CD14-positive monocyte (primary cell): ENCODE measurements around the gene HSPA12A. TPM values are rescaled to one million over a fixed set of nuclear protein-coding genes. Genes with fewer than 3 reads are reported as not detected.

Source experiments
- DNase-seq, 3 donors: peaks; one replicate each; pipeline ENCODE4 v3.0.0-alpha.2; 2011 to 2022
- H2AFZ ChIP-seq: 2 replicates; pipeline ENCODE4 v1.6.0; 2012; ENCODE audit warnings: mild to moderate bottlenecking, low read depth, low read length, inconsistent platforms; ENCODE audit not compliant: insufficient read depth, poor library complexity, severe bottlenecking
- H3K27ac ChIP-seq, 2 donors: 1 replicate in 1 of 2; 2 replicates in 1 of 2; pipeline ENCODE4 v1.5.1; 2012 to 2013; ENCODE audit warnings: low read length in 2 of 2, control low read depth in 1 of 2, inconsistent platforms in 1 of 2, low read depth in 1 of 2, mild to moderate bottlenecking in 1 of 2
- H3K27me3 ChIP-seq, 2 donors: one replicate each; pipeline versions ENCODE4 v1.6.0 to v1.6.1; 2011 to 2013; ENCODE audit warnings: low read length in 2 of 2; ENCODE audit not compliant: control insufficient read depth in 2 of 2, insufficient read depth in 2 of 2
- H3K36me3 ChIP-seq, 2 donors: replicated peaks in 1 of 2; 1 replicate in 1 of 2; 2 replicates in 1 of 2; pipeline versions ENCODE4 v1.5.1 to v1.6.1; 2012 to 2013; ENCODE audit warnings: low read length in 2 of 2, control low read depth in 1 of 2, inconsistent platforms in 1 of 2, mild to moderate bottlenecking in 1 of 2; ENCODE audit not compliant: insufficient read depth in 2 of 2, control insufficient read depth in 1 of 2
- H3K4me1 ChIP-seq, 2 donors: 1 replicate in 1 of 2; 2 replicates in 1 of 2; pipeline versions ENCODE4 v1.5.1 to v1.6.1; 2012 to 2013; ENCODE audit warnings: low read length in 2 of 2, control low read depth in 1 of 2, inconsistent platforms in 1 of 2, mild to moderate bottlenecking in 1 of 2, moderate library complexity in 1 of 2; ENCODE audit not compliant: insufficient read depth in 2 of 2, control insufficient read depth in 1 of 2
- H3K4me2 ChIP-seq: replicated peaks from 2 replicates; pipeline ENCODE3; 2012; ENCODE audit warnings: low read length, moderate library complexity, mild to moderate bottlenecking; ENCODE audit not compliant: poor library complexity, severe bottlenecking; ENCODE audit errors: extremely low read depth
- H3K4me3 ChIP-seq, 3 experiments: fragments of 200-600 bp in 1 of 3; sonication (generic) in 1 of 3; replicated peaks in 1 of 3; 1 replicate in 2 of 3; 2 replicates in 1 of 3; pipeline ENCODE4 v1.5.1; 2011 to 2013; ENCODE audit warnings: low read length in 3 of 3, mild to moderate bottlenecking in 3 of 3, control low read depth in 2 of 3, low read depth in 2 of 3, inconsistent platforms in 1 of 3, moderate library complexity in 1 of 3
- H3K79me2 ChIP-seq: 2 replicates; pipeline ENCODE4 v1.6.0; 2012; ENCODE audit warnings: mild to moderate bottlenecking, control low read depth, inconsistent platforms, low read length, moderate library complexity; ENCODE audit not compliant: insufficient read depth
- H3K9ac ChIP-seq: 2 replicates; pipeline ENCODE4 v1.6.0; 2017; ENCODE audit warnings: low read length, mild to moderate bottlenecking; ENCODE audit not compliant: insufficient read depth, poor library complexity, severe bottlenecking
- H3K9me3 ChIP-seq, 2 donors: replicated peaks in 1 of 2; 1 replicate in 1 of 2; 2 replicates in 1 of 2; pipeline versions ENCODE4 v1.5.1 to v1.6.1; 2012 to 2013; ENCODE audit warnings: low read length in 2 of 2, control low read depth in 1 of 2; ENCODE audit not compliant: control insufficient read depth in 1 of 2, insufficient read depth in 1 of 2
- H4K20me1 ChIP-seq: 2 replicates; pipeline ENCODE4 v1.6.0; 2012; ENCODE audit warnings: mild to moderate bottlenecking, low read length, control low read depth, moderate library complexity; ENCODE audit not compliant: insufficient read depth
- H3K27ac Mint-ChIP-seq, 7 donors: one replicate each; pipeline ENCODE4 v1.8.0; 2020; ENCODE audit warnings: mild to moderate bottlenecking in 7 of 7, mixed read lengths in 7 of 7, moderate library complexity in 6 of 7, inconsistent platforms in 2 of 7
- H3K27me3 Mint-ChIP-seq, 3 donors: one replicate each; pipeline ENCODE4 v1.8.0; 2021 to 2022; ENCODE audit warnings: low read depth in 3 of 3, mild to moderate bottlenecking in 3 of 3, mixed read lengths in 3 of 3, moderate library complexity in 3 of 3, inconsistent platforms in 1 of 3
- H3K36me3 Mint-ChIP-seq, 2 donors: one replicate each; pipeline ENCODE4 v1.8.0; 2020; ENCODE audit warnings: mixed read lengths in 2 of 2, inconsistent platforms in 1 of 2, mild to moderate bottlenecking in 1 of 2
- H3K4me1 Mint-ChIP-seq: one replicate; pipeline ENCODE4 v1.8.0; 2020; ENCODE audit warnings: mild to moderate bottlenecking, mixed read lengths
- H3K4me3 Mint-ChIP-seq, 2 donors: one replicate each; pipeline ENCODE4 v1.8.0; 2020; ENCODE audit warnings: mild to moderate bottlenecking in 2 of 2, mixed read lengths in 2 of 2, moderate library complexity in 1 of 2
- H3K9me3 Mint-ChIP-seq, 7 donors: one replicate each; pipeline ENCODE4 v1.8.0; 2020 to 2022; ENCODE audit warnings: mixed read lengths in 7 of 7, mild to moderate bottlenecking in 6 of 7, moderate library complexity in 6 of 7, inconsistent platforms in 2 of 7
- WGBS: methylation state at CpG from one replicate; pipeline ENCODE4 v1.1.5; 2013; ENCODE audit warnings: missing lambda C conversion rate; ENCODE audit not compliant: insufficient coverage; 5-methylcytosine and 5-hydroxymethylcytosine counted together
- intact Hi-C, 2 donors: fragments of 100-400 bp; cut with micrococcal nuclease; formaldehyde crosslinking; loops; one replicate each; pipeline versions ENCODE4 v1.15.0 to v1.15.1; 2023
- polyA plus RNA-seq, 3 donors: library from polyadenylated mRNA; depleted of rRNA in 1 of 3; unstranded in 2 of 3; stranded (reverse) in 1 of 3; fragments of 300-500 nt in 2 of 3; fragments of >200 nt in 1 of 3; fragmentation: Illumina TruSeq in 2 of 3; gene quantifications; 1 replicate in 2 of 3; 2 replicates in 1 of 3; pipeline ENCODE4 v1.2.3, GENCODE V29; 2012 to 2021
- TF ChIP-seq, protein P1 (sequence below): fragments of 200-600 bp; IDR thresholded peaks from one replicate; pipeline ENCODE4 v1.8.0; 2022; ENCODE audit warnings: antibody characterized with exemption, mild to moderate bottlenecking

Gene HSPA12A
- polyA plus RNA-seq, 3 donors, result 0.01 TPM; not detected in 2

GRCh38 chr10:116665541-116666125 is 76.7 kb downstream of the HSPA12A start:
- TF ChIP-seq, protein P1, sequence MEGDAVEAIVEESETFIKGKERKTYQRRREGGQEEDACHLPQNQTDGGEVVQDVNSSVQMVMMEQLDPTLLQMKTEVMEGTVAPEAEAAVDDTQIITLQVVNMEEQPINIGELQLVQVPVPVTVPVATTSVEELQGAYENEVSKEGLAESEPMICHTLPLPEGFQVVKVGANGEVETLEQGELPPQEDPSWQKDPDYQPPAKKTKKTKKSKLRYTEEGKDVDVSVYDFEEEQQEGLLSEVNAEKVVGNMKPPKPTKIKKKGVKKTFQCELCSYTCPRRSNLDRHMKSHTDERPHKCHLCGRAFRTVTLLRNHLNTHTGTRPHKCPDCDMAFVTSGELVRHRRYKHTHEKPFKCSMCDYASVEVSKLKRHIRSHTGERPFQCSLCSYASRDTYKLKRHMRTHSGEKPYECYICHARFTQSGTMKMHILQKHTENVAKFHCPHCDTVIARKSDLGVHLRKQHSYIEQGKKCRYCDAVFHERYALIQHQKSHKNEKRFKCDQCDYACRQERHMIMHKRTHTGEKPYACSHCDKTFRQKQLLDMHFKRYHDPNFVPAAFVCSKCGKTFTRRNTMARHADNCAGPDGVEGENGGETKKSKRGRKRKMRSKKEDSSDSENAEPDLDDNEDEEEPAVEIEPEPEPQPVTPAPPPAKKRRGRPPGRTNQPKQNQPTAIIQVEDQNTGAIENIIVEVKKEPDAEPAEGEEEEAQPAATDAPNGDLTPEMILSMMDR, result no peak
- Mint-ChIP-seq H3K27ac (no peak overlapping the region), H3K4me3 (no peak overlapping the region), H3K9me3 (peaks cover 0 to 3% (median 0%) of the 10 kb centered on the region in 7 donors), H3K4me1 (no peaks in the 10 kb centered on the region), H3K27me3 (peaks cover 15 to 17% (median 17%) of the 10 kb centered on the region in 3 donors), H3K36me3 (no peaks in the 10 kb centered on the region)
- DNase-seq, result no peak
- no peak overlapping the region for H3K27ac ChIP-seq
- H2AFZ ChIP-seq, result no peak overlapping the region
- 93% methylated on average over 10 of the region's 13 CpGs for WGBS
- no peaks in the 10 kb centered on the region for H3K9me3 ChIP-seq
- H3K9ac ChIP-seq, result no peak overlapping the region
- no peaks in the 10 kb centered on the region for H3K4me1 ChIP-seq
- no peaks in the 10 kb centered on the region for H4K20me1 ChIP-seq
- no peak overlapping the region for H3K4me3 ChIP-seq
- no peaks in the 10 kb centered on the region for H3K36me3 ChIP-seq
- peaks cover 0 to 5% of the 10 kb centered on the region in 2 donors for H3K27me3 ChIP-seq
- no peak overlapping the region for H3K4me2 ChIP-seq
- no peaks in the 10 kb centered on the region for H3K79me2 ChIP-seq
- intact Hi-C loops, result no loop called here

- Histone ChIP-seq H3K9ac (no peak overlapping the region), H3K27me3 (no peaks in the 10 kb centered on the region), H3K9me3 (no peaks in the 10 kb centered on the region), H4K20me1 (no peaks in the 10 kb centered on the region), H3K4me2 (no peak overlapping the region), H3K79me2 (no peaks in the 10 kb centered on the region), H2AFZ (no peak overlapping the region), H3K36me3 (no peaks in the 10 kb centered on the region), H3K4me1 (no peaks in the 10 kb centered on the region), H3K4me3 (no peak overlapping the region), H3K27ac (no peak overlapping the region)
- 92% methylated on average over 5 of the region's 5 CpGs for WGBS
- Mint-ChIP-seq H3K27me3 (peaks cover 8 to 12% (median 12%) of the 10 kb centered on the region in 3 donors), H3K36me3 (no peaks in the 10 kb centered on the region), H3K4me3 (no peak overlapping the region), H3K27ac (no peak overlapping the region), H3K4me1 (no peaks in the 10 kb centered on the region), H3K9me3 (peaks cover 0 to 3% (median 0%) of the 10 kb centered on the region in 7 donors)
- DNase-seq, result no peak
- intact Hi-C loops, result no loop called here
- TF ChIP-seq, protein P1, result no peak
Measured at GRCh38 chr10:116664631-116665030, 77.7 kb downstream of the HSPA12A start.
